GM23338 (cell line): ENCODE results near the gene ALPL. TPM values are rescaled to one million over a fixed set of nuclear protein-coding genes. Genes with fewer than 3 reads are reported as not detected.

ENCODE experiments used
- ATAC-seq: fragments of 200-7000 bp; cut with Tn5 transposase; 3 replicates; pipeline ENCODE4 v1.9.1; 2020
- DNase-seq: peaks from one replicate; pipeline ENCODE4 v3.0.0-alpha.2; 2015; ENCODE audit warnings: low spot score
- H2AFZ ChIP-seq: fragments of 200-600 bp; sonication (generic); 2 replicates; pipeline ENCODE4 v1.8.0; 2016; ENCODE audit warnings: antibody characterized with exemption, mild to moderate bottlenecking, moderate library complexity
- H3F3A ChIP-seq: fragments of 200-600 bp; sonication (generic); replicated peaks from 2 replicates; pipeline ENCODE4 v1.8.0; 2017; ENCODE audit warnings: antibody characterized with exemption, mixed run types, low read depth
- H3K27ac ChIP-seq: fragments of 200-600 bp; sonication (generic); 2 replicates; pipeline ENCODE4 v1.6.1; 2016; ENCODE audit warnings: low read depth
- H3K27me3 ChIP-seq: fragments of 200-600 bp; sonication (generic); 2 replicates; pipeline ENCODE4 v1.8.0; 2016; ENCODE audit warnings: mild to moderate bottlenecking, mixed run types, moderate library complexity; ENCODE audit not compliant: insufficient read depth
- H3K36me3 ChIP-seq: fragments of 200-600 bp; sonication (generic); 2 replicates; pipeline ENCODE4 v1.8.0; 2016; ENCODE audit warnings: mild to moderate bottlenecking; ENCODE audit not compliant: insufficient read depth
- H3K4me1 ChIP-seq: fragments of 200-600 bp; sonication (generic); 2 replicates; pipeline ENCODE4 v1.8.0; 2016; ENCODE audit warnings: mild to moderate bottlenecking, moderate library complexity; ENCODE audit not compliant: insufficient read depth
- H3K4me2 ChIP-seq: fragments of 200-600 bp; sonication (generic); 2 replicates; pipeline ENCODE4 v1.7.1; 2017; ENCODE audit warnings: mixed run types
- H3K4me3 ChIP-seq: fragments of 200-600 bp; sonication (generic); 2 replicates; pipeline ENCODE4 v1.6.1; 2016; ENCODE audit warnings: mixed run types
- H3K79me2 ChIP-seq: fragments of 200-600 bp; sonication (generic); replicated peaks from 2 replicates; pipeline ENCODE4 v1.8.0; 2017; ENCODE audit warnings: mild to moderate bottlenecking; ENCODE audit not compliant: insufficient read depth
- H3K9me2 ChIP-seq: fragments of 200-600 bp; sonication (generic); 2 replicates; pipeline ENCODE4 v1.8.0; 2017; ENCODE audit not compliant: insufficient read depth
- H4K20me1 ChIP-seq: fragments of 200-600 bp; sonication (generic); replicated peaks from 2 replicates; pipeline ENCODE4 v1.8.0; 2017; ENCODE audit warnings: mild to moderate bottlenecking; ENCODE audit not compliant: insufficient read depth
- H3K27ac Mint-ChIP-seq: 2 replicates; pipeline ENCODE4 v1.8.0; 2020; ENCODE audit warnings: inconsistent platforms, mild to moderate bottlenecking, moderate library complexity, mixed read lengths
- H3K27me3 Mint-ChIP-seq: 3 replicates; pipeline ENCODE4 v1.8.0; 2022; ENCODE audit warnings: low read depth, mild to moderate bottlenecking, moderate library complexity, mixed read lengths, inconsistent platforms; ENCODE audit not compliant: insufficient read depth, poor library complexity
- H3K36me3 Mint-ChIP-seq: 3 replicates; pipeline ENCODE4 v1.8.0; 2021; ENCODE audit warnings: low read depth, mild to moderate bottlenecking, inconsistent platforms, moderate library complexity, mixed read lengths
- H3K4me1 Mint-ChIP-seq: 3 replicates; pipeline ENCODE4 v1.8.0; 2020; ENCODE audit warnings: mild to moderate bottlenecking, inconsistent platforms, mixed read lengths
- H3K4me3 Mint-ChIP-seq: 3 replicates; pipeline ENCODE4 v1.8.0; 2021; ENCODE audit warnings: moderate library complexity, mild to moderate bottlenecking, inconsistent platforms, mixed read lengths
- H3K9me3 Mint-ChIP-seq: 3 replicates; pipeline ENCODE4 v1.8.0; 2020; ENCODE audit warnings: moderate library complexity, mild to moderate bottlenecking, inconsistent platforms, mixed read lengths
- CTCF ChIP-seq, 2 experiments: fragments of 200-600 bp in 1 of 2; sonication (generic) in 1 of 2; conservative IDR thresholded peaks; 2 replicates each; pipeline versions ENCODE4 v1.5.1 to v1.6.1; 2016 to 2017; ENCODE audit warnings: antibody characterized with exemption in 2 of 2, low read depth in 2 of 2, mild to moderate bottlenecking in 2 of 2, moderate library complexity in 1 of 2
- EZH2 ChIP-seq: fragments of 200-600 bp; sonication (generic); IDR thresholded peaks from one replicate; pipeline ENCODE4 v1.8.0; 2017; ENCODE audit warnings: antibody characterized with exemption, mild to moderate bottlenecking, low read depth; ENCODE audit not compliant: unreplicated experiment
- JUNB ChIP-seq: IDR thresholded peaks from one replicate; pipeline ENCODE4 v1.6.1; 2016; ENCODE audit warnings: antibody characterized with exemption; ENCODE audit not compliant: unreplicated experiment
- NANOG ChIP-seq: IDR thresholded peaks from 2 replicates; pipeline ENCODE4 v1.6.1; 2016; ENCODE audit warnings: antibody characterized with exemption, borderline replicate concordance
- STAT1 ChIP-seq: IDR thresholded peaks from one replicate; pipeline ENCODE4 v1.6.1; 2016; ENCODE audit warnings: antibody characterized with exemption; ENCODE audit not compliant: unreplicated experiment
- ZNF114 ChIP-seq: fragments of 250-450 bp; sonication (Bioruptor Pico); IDR thresholded peaks from 2 replicates; pipeline ENCODE4 v1.5.0; 2020; ENCODE audit warnings: mild to moderate bottlenecking, moderate library complexity
- ZNF331 ChIP-seq: fragments of 250-450 bp; sonication (Bioruptor Pico); IDR thresholded peaks from 2 replicates; pipeline ENCODE4 v1.5.0; 2020; ENCODE audit warnings: low read depth, mild to moderate bottlenecking, moderate library complexity
- ZNF462 ChIP-seq: fragments of 250-450 bp; sonication (Bioruptor Pico); IDR thresholded peaks from 2 replicates; pipeline ENCODE4 v1.5.0; 2020; ENCODE audit warnings: mild to moderate bottlenecking, moderate library complexity
- polyA plus RNA-seq: library from polyadenylated mRNA; unstranded; fragments of >200 nt; fragmentation: Nextera tagmentation; extraction: Ambion mirVana; gene quantifications from 2 replicates; pipeline ENCODE4 v1.2.1, GENCODE V29; 2016
- total RNA-seq: library from RNA; depleted of rRNA; stranded (reverse); fragments of >200 nt; shearing (Covaris generic); gene quantifications from 2 replicates; pipeline ENCODE4 v1.2.3, GENCODE V29; 2014

ALPL gene
- total and polyA plus RNA-seq, 2 experiments from 2014 or later: 116 to 187 TPM

- peak; percentile 95 to 96 for TF ChIP-seq CTCF (conservative IDR thresholded peaks at IDR 0.05; ENCODE audit: low read depth in 2 of 2)
- TF ChIP-seq NANOG: no peak
- Mint-ChIP-seq H3K9me3 (no peaks in the 10 kb centered on the region; the same call in 2 of the 3 replicates), H3K4me1 (peaks cover 20% of the 10 kb centered on the region), H3K27ac (no peak overlapping the region), H3K27me3 (peaks cover 25% of the 10 kb centered on the region), H3K4me3 (no peak overlapping the region), H3K36me3 (no peaks in the 10 kb centered on the region)
- Histone ChIP-seq H3K36me3 (no peaks in the 10 kb centered on the region), H2AFZ (no peak overlapping the region), H4K20me1 (no peaks in the 10 kb centered on the region), H3F3A (0 out of 2 replicates have a peak, but pooled peaks cover 4% of the 10 kb centered on the region), H3K4me1 (peaks cover 11% of the 10 kb centered on the region), H3K27me3 (no peaks in the 10 kb centered on the region), H3K4me3 (no peak overlapping the region), H3K4me2 (no peak overlapping the region), H3K9me2 (no peaks in the 10 kb centered on the region), H3K79me2 (no peaks in the 10 kb centered on the region), H3K27ac (no peak overlapping the region)
- peak; percentile 92 for DNase-seq
- peak; percentile 62 for ATAC-seq
These were observed 86.0 kb downstream of the ALPL start for GRCh38 chr1:21594935-21595897.

- Mint-ChIP-seq H3K4me3 (no peak overlapping the region), H3K27ac (no peak overlapping the region), H3K4me1 (peaks cover 11% of the 10 kb centered on the region), H3K36me3 (no peaks in the 10 kb centered on the region), H3K9me3 (no peaks in the 10 kb centered on the region; the same call in 2 of the 3 replicates), H3K27me3 (peaks cover 24% of the 10 kb centered on the region)
- Histone ChIP-seq H3K4me1 (peaks cover 3% of the 10 kb centered on the region), H3F3A (no peaks in the 10 kb centered on the region), H3K9me2 (no peaks in the 10 kb centered on the region), H4K20me1 (no peaks in the 10 kb centered on the region), H3K27me3 (no peaks in the 10 kb centered on the region), H3K27ac (no peak overlapping the region), H3K36me3 (no peaks in the 10 kb centered on the region), H2AFZ (no peak overlapping the region), H3K4me2 (no peak overlapping the region), H3K4me3 (no peak overlapping the region), H3K79me2 (no peaks in the 10 kb centered on the region)
- TF ChIP-seq ZNF331 (CRISPR knock-in tag) (no peak), EZH2 (no peak)
- ATAC-seq (no peak), DNase-seq (no peak)
These were observed 87.0 kb downstream of the ALPL start for GRCh38 chr1:21596174-21596573.

GRCh38 chr1:21596628-21597027 lies 87.4 kb downstream of the ALPL start:
- Histone ChIP-seq H3K36me3 (no peaks in the 10 kb centered on the region), H3K4me2 (no peak overlapping the region), H3K4me3 (no peak overlapping the region), H4K20me1 (no peaks in the 10 kb centered on the region), H3F3A (no peaks in the 10 kb centered on the region), H3K27ac (no peak overlapping the region), H2AFZ (no peak overlapping the region), H3K9me2 (no peaks in the 10 kb centered on the region), H3K4me1 (no peaks in the 10 kb centered on the region), H3K79me2 (no peaks in the 10 kb centered on the region), H3K27me3 (no peaks in the 10 kb centered on the region)
- Mint-ChIP-seq H3K4me3 (no peak overlapping the region), H3K27me3 (peaks cover 23% of the 10 kb centered on the region), H3K36me3 (no peaks in the 10 kb centered on the region), H3K9me3 (no peaks in the 10 kb centered on the region; the same call in 2 of the 3 replicates), H3K27ac (no peak overlapping the region), H3K4me1 (peaks cover 6% of the 10 kb centered on the region)
- DNase-seq: no peak
- ATAC-seq: no peak
- TF ChIP-seq EZH2 (no peak), ZNF114 (CRISPR knock-in tag) (no peak), JUNB (no peak), STAT1 (no peak), ZNF462 (CRISPR knock-in tag) (no peak)
